ENCODE results near the gene UGT1A10.

The UGT1A10 gene

GRCh38 chr2:233822101-233822771, 186.0 kb downstream of the UGT1A10 start:
- DNase-seq (ENCODE audit: low read depth in 3 of 3): no peak
